ENCODE measurements around the gene HNRNPAB.
A peak's percentile ranks its signal among the peaks of the same experiment; 100 is the strongest.

HNRNPAB gene

DNA sequence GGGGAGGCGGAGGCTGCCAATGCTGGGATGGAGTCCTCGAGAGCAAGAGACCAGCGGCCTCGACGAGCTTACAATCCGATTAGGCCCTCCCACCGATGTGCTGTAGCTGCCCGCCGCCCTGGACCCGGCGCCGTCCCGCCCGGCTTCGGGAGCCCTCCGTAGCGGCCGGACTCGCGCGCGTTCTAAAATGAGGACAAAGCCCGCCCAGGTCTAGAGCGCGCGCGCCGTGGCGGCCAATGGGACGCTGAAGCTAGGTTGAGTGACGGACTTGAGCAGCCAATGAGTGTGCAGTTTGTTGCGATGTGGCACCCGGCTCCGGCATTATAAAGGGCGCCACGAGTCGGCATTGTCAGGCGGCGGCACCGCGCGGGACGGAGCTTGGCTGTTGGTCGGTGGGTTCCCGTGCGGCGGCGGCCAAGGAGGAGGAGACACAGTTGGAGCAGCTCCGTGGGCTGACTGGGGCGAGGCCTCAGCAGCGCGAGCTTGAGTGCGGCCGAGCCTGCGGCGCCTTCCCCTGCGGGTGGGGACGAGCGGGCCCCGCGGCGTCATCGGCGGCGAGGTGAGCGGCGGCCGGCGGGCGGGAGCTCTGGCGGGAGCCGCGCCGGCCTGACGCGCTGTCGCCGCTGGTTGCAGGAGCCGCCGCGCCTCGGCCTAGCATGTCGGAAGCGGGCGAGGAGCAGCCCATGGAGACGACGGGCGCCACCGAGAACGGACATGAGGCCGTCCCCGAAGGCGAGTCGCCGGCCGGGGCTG lies at the start of gene HNRNPAB:
HNRNPAB (plus strand) TSS at position 352 of the 753 bp plus-strand sequence; CDS start at position 657, 305 bp downstream.
- peak; percentile 97 for DNase-seq

DNA sequence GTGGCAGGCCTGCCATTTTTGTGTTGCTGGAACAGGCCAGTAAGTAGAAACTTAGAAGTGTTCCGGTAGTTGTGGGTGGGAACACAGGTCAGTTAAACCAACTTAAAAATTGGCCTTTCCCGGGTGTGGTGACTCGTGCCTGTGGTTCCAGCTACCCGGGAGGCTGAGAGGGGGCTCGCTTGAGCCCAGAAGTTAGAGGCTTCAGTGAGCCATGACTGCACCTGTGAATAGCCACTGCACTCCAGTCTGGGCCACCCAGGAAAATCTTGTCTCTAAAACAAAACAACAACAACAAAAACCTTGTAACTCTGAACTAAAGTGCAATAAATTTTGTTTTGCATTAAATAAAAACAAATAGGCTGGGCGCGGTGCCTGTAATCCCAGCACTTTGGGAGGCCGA lies 49.3 kb upstream of the HNRNPAB start:
- DNase-seq, result no peak

DNA sequence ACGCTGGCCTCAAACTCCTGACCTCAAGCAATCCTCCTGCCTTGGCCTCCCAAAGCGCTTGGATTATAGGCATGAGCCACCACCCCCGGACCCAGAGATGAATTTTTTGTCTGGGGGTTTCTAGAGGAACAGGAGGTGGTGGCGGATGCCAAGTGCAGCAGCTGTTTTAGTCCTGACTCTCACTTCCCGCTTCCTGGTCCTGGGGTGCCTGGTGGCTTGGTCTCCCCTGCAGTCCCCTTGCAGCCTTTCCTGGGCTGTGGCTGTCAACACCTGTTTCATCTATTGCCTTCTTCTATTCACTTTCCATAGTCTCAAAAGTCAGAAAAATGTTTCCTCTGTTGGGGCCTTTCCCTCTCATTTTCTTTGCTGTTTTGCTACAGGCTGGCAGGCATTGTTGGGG lies 44.2 kb upstream of the HNRNPAB start:
- DNase-seq, result no peak

DNA sequence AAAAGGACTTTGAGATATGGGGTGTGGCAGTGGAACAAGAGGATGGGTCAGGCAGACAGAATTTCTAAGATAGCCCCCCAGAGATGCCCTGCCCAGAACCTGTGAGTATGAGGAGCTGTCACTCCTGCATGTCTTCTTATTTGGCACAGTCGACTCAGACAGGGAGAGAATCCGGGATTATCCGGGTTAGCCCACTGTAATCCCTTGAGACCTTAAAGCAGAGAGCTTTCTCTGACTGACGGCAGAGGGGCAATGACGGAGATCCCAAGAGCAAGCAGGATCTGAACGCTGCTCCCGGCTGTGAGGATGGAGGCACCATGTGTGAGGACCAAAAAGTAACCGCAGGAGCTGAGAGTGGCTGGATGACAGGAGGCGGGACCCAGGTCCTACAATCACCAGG lies 41.9 kb upstream of the HNRNPAB start:
- DNase-seq, result no peak

DNA sequence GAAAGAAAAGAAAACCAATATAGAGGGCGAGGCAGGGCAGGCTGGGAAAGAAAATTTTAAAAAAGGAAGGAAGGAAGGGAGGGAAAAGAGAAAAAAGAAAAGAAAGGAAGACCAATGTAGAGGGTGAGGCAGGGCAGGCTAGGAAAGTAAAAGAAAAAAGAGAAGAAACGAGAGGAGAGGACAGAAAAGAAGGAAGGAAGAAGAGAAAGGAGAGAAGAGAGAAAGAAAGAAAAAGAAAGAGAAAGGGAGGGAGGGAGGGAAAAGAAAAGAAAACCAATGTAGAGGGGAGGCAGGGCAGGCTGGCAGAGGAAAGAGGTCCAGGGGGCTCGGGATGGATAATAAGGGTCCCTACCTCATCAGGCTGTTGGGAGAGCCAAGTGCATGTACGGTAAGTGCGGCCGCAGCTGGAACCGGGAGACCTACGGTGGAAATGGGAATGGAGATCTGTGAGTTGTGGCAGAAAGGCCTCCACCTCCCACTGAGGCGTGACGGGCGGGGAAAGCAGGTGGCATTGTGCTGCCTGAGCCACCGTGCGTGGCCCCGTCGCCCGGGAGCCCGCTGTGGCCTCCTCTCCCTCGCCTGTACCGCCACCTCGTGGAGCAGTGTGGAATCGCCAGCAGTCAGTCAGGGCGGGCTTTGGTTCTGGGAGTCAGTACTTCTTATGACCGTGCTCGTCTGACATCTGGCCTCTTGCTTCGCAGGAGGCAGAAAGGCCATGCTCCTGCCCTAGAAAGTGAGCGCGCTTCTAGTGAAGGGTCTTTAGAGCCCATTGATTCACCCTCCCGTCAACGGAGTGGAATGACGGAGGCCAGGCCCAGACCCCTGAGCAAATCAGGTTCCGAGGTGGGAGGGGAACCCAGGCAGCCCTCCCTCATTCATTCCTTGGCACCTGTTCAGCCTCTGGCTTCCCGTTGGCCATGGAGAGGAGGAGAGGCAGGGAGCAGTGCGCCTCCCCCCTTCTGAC lies 40.3 kb upstream of the HNRNPAB start:
- DNase-seq, result peak; percentile 91

DNA sequence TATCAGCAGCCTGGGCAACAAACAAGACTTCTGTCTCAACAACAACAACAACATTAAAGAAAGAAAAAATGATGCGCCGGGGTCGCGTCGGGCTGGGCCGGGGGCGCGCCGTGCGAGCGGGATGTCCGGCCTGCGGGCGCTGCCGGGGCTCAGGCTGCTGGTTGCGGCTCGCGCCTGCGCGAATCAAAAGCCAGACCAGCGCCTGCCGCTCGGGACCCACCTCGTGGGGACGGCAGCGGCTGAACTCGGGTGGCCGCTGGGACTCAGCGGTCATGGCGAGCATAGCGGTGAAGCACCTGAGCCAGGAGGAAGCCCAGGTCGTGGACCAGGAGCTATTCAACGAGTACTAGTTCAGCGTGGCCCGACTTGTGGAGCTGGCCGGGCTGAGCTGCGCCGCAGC lies 38.8 kb upstream of the HNRNPAB start:
- no peak for DNase-seq

DNA sequence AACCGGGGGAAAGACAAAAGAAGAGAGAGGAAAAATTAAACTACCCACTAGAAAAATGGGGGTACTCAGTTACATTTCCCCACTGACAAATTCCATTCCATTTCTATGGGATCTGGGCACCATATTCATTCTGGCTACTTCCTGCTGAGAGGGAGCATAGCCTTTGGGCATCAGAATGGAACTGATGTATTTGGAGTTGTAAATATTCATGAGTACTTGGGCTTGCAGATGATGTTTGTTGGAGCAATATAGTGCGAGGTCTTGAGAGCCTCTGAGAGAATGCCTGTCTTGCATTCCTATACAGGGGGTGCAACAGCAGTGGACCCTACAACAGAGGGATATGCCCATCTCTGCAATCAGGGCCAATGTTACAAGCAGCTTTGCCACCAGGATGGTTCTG lies 33.9 kb upstream of the HNRNPAB start:
- DNase-seq, result no peak

DNA sequence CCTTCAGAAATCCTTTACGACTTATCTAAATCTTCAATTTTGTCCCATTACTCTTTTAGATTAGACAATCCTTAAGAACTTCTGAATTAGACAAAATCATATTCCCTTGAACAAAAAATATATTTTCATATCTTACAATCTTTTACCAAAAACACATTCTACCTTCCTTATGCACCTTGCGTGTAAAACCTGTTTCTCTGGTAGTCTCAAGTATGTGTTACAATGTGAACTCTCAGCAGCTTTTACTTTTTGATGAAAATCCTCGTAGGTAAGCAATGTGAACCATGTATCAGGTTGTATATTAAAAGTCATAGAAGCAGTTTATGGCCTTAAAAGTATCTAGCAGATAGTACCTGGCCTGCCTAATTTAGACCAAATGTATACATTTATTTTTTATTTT lies 29.9 kb upstream of the HNRNPAB start:
- no peak for DNase-seq

DNA sequence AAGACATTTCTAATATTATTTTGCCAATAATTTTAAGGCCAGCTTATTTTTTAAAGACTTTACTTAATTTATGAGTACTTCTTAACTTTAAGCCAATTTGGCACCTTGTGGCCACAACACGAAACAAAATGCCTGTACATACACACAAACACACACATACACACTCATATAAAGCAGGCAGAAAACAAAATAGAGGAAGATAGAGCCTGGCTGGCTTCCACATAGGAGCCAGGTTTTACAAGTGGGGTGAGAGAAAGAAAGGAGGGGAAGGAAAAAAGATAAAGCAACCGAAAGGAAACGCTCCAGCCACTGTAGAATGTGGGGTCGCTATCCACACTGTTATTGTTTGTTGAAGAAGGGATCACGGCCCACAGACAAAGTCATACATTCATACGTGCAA lies 27.5 kb upstream of the HNRNPAB start:
- no peak for DNase-seq

DNA sequence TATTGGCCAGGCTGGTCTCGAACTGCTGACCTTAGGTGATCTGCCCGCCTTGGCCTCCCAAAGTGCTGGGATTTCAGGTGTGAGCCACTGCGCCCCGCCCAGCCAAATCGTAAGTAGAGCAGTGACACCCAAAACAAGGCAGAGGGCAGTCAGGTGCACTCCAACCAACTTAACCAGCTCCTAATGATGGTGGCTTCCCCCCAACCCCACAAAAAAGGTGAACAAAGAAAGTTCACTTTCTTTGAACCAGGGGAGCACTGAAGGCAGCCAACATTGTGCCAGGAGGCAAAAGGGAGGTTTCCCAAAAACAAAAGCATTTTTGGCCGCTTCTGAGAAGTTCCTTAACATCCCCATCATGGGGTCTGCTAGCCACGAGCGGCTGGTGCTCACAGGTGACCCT lies 26.8 kb upstream of the HNRNPAB start:
- no peak for DNase-seq

DNA sequence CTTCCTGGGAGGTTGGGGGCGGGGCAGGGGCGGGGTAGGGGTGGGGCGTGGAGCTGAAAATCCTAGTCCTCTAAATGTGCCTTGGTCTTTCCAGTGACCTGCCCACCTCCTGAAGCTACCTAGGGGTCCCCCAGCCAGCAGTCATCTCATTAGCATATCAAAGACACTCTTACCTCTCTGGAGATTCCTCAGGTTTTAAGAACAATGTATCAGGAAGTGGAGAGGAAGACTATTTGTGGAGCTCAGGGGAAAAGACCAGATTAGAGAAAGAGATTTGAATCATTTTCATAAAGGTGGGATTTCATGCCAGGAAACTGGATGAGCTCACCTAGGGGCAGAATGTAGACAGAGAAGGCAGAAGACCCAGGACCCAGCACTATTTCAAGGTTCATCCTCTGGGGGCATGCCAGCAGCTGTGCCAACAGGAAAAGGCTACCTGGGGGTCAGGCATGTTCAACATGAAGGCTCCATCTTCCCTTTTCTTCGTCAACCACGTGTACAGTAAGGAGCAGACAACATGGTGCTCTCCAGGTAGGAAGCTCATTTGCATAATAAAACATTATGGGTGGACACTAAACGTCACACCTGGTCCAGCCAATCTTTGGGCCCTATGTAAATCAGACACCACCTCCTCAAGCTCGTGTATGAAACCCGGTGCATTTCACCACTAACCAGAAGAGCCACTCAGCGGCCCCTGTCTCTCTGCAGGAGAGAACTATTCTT lies 24.0 kb upstream of the HNRNPAB start:
- no peak for DNase-seq

DNA sequence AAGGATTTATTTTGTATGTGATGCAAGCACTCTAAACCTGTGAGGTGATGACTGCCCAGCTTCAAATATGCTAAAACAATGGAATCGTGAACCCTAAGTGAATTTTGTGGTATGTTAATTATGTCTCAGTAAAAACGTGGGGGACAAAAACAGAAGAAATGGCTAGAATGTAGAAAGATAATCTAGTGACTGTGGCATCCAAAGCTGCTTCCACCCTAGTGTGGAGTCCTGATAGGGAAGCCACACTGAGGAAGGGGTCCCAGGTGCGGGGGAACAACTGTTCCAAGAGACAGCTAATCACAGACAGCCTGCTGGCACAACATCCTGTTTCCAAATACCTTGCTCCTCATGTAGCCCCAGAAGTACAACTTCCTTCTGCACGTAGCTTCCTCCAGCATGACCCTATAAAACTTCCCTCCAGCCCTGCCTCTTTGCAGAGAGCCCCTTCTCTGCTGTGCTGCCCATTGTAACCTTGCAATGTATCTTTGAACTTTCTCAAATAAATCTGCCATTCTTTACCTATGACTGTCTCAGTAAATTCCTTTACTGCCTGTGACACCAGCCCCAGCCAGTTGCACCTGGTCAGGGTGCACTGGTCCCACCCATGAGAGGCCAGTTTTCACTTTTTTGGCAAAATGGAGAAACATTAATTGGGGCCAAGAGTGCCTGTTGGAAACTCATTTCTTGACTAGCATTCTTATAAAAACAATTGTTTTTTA lies 22.0 kb upstream of the HNRNPAB start:
- DNase-seq, result no peak

DNA sequence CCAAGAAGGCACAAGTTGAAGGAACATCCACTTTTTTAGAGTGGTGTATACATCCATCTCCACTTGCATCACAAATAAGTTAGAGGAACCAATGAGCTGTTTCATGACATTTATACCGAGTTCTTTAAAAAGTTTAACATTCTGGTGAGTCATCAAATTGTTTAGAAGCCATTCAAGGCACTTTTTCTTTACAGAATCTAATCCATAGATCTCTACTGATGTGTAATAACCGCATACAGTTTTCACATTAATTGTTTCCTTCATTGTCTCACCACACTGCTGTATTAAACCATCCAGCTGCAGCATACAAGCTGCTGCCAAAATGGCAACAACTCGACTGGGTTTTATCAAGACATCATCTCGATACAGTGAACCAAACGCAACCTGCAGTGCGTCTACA lies 17.9 kb upstream of the HNRNPAB start:
- no peak for DNase-seq

DNA sequence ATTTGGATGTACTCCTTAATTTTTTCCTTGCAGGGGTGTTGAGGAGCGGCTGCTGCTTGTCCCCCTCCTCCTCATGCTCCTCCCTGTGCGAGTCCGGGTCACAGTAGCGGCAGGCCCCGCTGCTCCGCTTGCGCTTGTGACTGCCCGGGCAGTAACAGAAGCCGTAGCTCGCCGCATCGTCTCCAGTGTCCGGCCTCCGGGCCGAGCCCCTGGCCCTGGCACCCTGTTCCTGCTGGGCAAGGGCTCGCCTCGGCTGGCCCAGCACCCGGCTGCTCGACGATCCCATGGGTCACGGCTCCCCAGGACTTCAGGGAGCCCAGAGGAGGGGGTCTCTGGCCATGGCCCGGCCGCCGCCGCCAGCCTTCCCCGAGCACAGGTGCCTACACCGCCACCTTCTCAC lies 17.3 kb upstream of the HNRNPAB start, which contains the start of gene GMCL2:
GMCL2 (minus strand) TSS at position 358 of the 400 bp plus-strand sequence; CDS start at position 286, 72 bp downstream.
- no peak for DNase-seq

DNA sequence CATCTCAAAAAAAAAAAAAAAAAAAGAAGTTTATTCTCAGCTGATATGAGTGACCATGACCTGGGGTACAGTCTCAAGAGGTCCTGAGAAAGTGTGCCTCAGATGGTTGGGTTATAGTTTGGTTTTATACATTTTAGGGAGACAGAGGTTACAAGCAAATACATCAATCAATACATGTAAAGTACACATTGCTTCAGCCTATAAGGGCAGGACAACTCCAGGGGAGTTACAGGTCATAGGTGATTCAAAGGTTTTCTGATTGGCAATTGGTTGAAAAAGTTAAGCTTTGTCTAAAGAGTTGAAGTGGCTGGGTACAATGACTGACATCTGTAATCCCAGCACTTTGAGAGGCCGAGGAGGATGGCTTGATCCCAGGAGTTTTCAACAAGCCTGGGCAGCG lies 14.9 kb upstream of the HNRNPAB start:
- DNase-seq, result no peak

DNA sequence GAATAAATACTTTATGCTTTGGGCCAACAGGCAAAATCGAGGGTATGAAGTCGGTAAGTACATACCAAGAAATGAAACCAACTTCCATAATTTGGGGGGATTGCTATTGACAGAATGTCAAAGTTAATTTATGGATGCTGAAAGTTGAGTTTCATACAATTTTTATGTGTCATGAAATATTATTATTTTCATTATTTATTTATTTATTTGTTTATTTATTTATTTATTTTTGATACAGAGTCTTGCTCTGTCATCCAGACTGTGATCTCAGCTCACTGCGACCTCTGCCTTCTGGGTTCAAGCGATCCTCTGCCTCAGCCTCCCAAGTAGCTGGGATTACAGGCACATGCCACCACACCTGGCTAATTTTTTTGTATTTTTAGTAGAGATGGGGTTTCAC lies 12.7 kb upstream of the HNRNPAB start:
- no peak for DNase-seq

DNA sequence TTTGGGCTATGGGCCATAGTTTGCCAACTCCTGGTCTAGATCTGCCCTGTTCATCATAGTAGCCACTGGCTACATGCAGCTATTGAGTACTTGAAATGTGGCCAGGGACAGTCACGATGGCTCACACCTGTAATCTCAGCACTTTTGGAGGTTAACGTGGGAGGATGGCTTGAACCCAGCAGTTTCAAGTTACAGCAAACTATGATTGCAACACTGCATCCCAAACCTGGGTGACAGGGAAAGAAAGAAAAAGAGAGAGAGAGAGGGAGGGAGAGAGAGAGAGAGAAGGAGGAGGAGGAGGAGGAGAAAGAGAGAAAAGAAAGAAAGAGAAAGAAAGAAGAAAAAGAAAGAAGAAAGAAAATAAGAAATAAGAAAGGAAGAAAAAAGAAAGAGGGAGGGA lies 12.1 kb upstream of the HNRNPAB start:
- DNase-seq, result no peak

DNA sequence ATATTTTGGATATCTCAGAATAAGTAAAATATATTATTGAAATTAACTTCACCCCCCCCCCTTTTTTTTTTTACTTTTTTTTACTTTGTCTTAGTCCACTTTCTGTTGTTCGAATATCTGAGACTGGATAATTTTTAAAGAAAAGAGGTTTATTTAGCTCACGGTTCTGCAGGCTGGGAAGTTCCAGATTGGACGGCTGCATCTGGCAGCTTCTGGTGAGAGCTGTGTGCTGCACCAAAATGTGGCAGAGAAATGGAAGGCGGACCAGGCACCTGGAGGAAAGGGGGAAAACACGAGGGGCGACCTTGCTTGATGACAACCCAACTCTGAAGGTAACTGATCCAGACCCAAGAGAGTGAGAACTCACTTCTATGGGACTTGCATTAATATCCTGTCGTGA lies 11.5 kb upstream of the HNRNPAB start:
- no peak for DNase-seq

DNA sequence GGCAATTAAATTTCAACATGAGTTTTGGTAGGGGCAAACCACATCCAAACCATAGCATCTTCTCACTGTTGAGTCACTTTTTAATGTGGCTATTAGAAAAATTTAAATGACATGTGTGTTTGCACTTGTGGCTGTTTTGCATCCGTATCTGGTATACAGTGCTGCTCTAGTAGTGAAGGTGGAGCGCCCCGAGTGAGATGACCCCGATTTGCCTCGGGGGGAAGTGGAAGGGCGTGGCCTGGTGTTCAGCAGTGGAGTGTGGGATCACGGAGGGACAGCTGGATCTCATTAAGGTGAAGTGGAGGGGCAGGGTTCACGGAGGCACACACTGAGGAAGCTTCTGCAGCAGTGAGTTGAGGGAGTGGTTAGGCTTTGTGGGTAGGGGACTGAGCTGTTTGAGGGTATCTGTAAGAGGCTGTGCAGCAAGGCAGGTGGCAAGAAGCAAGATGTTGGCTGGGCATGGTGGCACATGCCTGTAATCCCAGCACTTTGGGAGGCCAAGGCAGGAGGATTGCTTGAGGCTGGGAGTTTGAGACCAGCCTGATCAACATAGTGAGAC lies 11.0 kb upstream of the HNRNPAB start:
- no peak for DNase-seq

DNA sequence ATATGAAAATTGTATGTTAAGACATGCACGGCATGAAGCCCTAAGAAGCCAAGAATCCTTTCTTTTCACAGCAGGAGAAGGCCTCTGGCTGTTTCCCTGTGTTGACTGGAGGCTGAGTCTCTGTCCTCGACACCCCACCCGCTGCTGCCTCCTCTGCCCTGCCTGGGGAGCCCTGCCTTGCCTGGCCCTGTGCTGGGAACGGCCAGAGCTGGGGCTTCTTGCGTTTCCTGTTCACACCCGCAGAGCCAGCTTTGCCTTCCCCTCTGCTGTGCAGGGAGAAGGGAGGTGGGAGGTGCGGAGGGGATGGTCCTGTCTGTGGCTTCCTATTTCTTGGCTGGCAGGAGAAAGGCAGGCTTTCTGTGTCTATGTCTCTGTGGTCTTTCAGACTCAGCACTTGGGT lies 10.3 kb upstream of the HNRNPAB start:
- DNase-seq, result no peak

DNA sequence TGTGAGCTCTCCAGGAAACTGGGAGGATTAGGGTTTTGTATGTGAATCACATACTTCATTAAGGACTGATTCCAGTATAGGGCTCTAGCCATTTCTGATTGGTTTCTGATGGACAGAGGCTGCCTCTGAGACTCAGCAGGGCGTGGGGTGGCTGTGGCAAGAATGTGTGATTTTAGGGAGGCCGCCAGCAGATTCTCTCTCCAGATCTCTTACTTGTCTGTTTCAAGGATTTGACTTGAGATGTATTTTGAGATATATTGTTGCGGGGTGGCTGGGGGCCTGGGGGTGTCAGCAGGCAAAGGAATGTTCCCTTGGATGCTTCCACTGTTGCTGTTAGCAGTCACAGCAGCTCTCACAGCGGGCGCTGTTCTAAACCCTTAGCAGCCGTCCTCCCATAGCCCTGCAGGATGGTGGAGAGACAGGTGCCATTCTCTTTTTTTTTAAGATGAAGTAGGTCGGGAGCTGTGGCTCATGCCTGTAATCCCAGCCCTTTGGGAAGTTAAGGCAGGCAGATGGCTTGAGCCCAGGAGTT lies 8.0 kb upstream of the HNRNPAB start:
- DNase-seq, result no peak

DNA sequence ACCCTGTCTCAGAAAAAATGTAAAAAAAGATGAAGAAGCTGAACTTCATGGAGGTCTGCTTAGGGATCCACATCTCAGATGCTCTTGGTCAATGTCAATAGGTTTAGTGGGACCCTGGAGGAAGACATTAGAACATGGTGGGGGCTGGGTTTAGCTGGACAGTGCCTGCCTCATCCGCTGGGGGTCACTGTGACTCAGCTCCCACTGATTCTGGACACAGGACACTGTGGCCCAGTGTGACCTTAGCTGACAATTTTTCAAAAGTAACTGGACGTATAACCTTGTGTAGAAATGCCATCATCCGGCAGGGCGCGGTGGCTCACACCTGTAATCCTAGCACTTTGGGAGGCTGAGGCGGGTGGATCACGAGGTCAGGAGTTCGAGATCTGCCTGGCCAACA lies 7.3 kb upstream of the HNRNPAB start:
- DNase-seq, result no peak
